HepG2 (cell line): ENCODE measurements around the gene DRAXIN. TPM values are rescaled to one million over a fixed set of nuclear protein-coding genes. Genes with fewer than 3 reads are reported as not detected.

Experiments
- ATAC-seq: fragments of 200-7000 bp; cut with Tn5 transposase; 3 replicates; pipeline ENCODE4 v1.9.1; 2020; ENCODE audit warnings: mild to moderate bottlenecking, moderate library complexity
- BruUV-seq: library from RNA; stranded (reverse); fragments of 400-500 nt; replicated peaks from 2 replicates; lab custom pipeline; 2021; lab: Mats Ljungman, UMichigan
- CTCF ChIA-PET: fragments of 300-600 bp; formaldehyde crosslinking; extraction: SDS; loops from one replicate; lab custom pipeline; 2021; ENCODE audit warnings: low total read pairs, inconsistent platforms, low intra/inter-chr PET ratio; lab: Yijun Ruan, JAX
- POLR2A ChIA-PET: fragments of 350-600 bp; sonication (Branson Sonifier 250); formaldehyde crosslinking; loops from one replicate; lab custom pipeline; 2020; ENCODE audit warnings: antibody characterized with exemption, inconsistent platforms; lab: Yijun Ruan, JAX
- DNase-seq: peaks from one replicate; pipeline ENCODE4 v3.0.0-alpha.2; 2015; ENCODE audit warnings: low spot score
- FAIRE-seq: peaks from 3 replicates; lab custom pipeline; 2011; peaks lifted over from hg19 to GRCh38; lab: Jason Lieb, UNC
- H2AFZ ChIP-seq: one replicate; pipeline ENCODE4 v1.6.1; 2011; ENCODE audit warnings: low read length, inconsistent platforms
- H3K27ac ChIP-seq: fragments of 300-600 bp; 3 replicates; pipeline ENCODE4 v1.8.0; 2011; ENCODE audit warnings: mixed run types, mild to moderate bottlenecking, mixed read lengths, low read length, inconsistent platforms; ENCODE audit not compliant: insufficient read depth; ENCODE audit errors: extremely low read length
- H3K27me3 ChIP-seq, 2 experiments: fragments of 200-600 bp in 1 of 2; 2 replicates in 1 of 2; 3 replicates in 1 of 2; pipeline versions ENCODE4 v1.6.0 to v1.8.0; 2011; ENCODE audit warnings: low read length in 2 of 2, mild to moderate bottlenecking in 2 of 2, moderate library complexity in 2 of 2, inconsistent platforms in 1 of 2; ENCODE audit not compliant: insufficient read depth in 2 of 2, control insufficient read depth in 1 of 2
- H3K36me3 ChIP-seq, 2 experiments: fragments of 200-600 bp in 1 of 2; replicated peaks in 1 of 2; 2 replicates in 1 of 2; 3 replicates in 1 of 2; pipeline versions ENCODE4 v1.5.1 to v1.8.0; 2011; ENCODE audit warnings: low read length in 2 of 2, inconsistent platforms in 1 of 2; ENCODE audit not compliant: insufficient read depth in 2 of 2, control insufficient read depth in 1 of 2
- H3K4me1 ChIP-seq: 2 replicates; pipeline ENCODE4 v1.5.1; 2012; ENCODE audit warnings: low read length, inconsistent platforms; ENCODE audit not compliant: insufficient read depth
- H3K4me2 ChIP-seq: 2 replicates; pipeline ENCODE4 v1.6.0; 2011; ENCODE audit warnings: low read depth, low read length, inconsistent platforms
- H3K4me3 ChIP-seq, 3 experiments: fragments of 200-600 bp in 1 of 3; sonication (generic), shearing (Covaris generic) in 1 of 3; replicated peaks in 1 of 3; 2 replicates each; pipeline ENCODE4 v1.5.1; 2011 to 2016; ENCODE audit warnings: low read length in 3 of 3, inconsistent platforms in 2 of 3, low read depth in 2 of 3, mild to moderate bottlenecking in 2 of 3, control low read depth in 1 of 3, mixed read lengths in 1 of 3; ENCODE audit not compliant: insufficient read depth in 1 of 3
- H3K79me2 ChIP-seq: one replicate; pipeline ENCODE4 v1.6.1; 2011; ENCODE audit warnings: low read length, inconsistent platforms; ENCODE audit not compliant: insufficient read depth
- H3K9ac ChIP-seq: 2 replicates; pipeline ENCODE4 v1.6.0; 2011; ENCODE audit warnings: mild to moderate bottlenecking, low read depth, low read length, inconsistent platforms; ENCODE audit not compliant: insufficient read depth
- H3K9me3 ChIP-seq: 2 replicates; pipeline ENCODE4 v1.5.1; 2012; ENCODE audit warnings: mild to moderate bottlenecking, low read length
- H4K20me1 ChIP-seq: 2 replicates; pipeline ENCODE4 v1.6.0; 2011; ENCODE audit warnings: inconsistent platforms, mild to moderate bottlenecking, low read length, moderate library complexity; ENCODE audit not compliant: insufficient read depth
- NR2F2 ChIP-seq: IDR thresholded peaks from 2 replicates; pipeline ENCODE4 v1.6.1; 2012; ENCODE audit warnings: low read depth, inconsistent platforms, borderline replicate concordance
- REL ChIP-seq: sonication (generic); formaldehyde crosslinking; conservative IDR thresholded peaks from 2 replicates; pipeline ENCODE4 v1.8.0; 2022; ENCODE audit warnings: mild to moderate bottlenecking, missing genetic modification reagents, moderate library complexity
- TRIM22 ChIP-seq: fragments of 450-650 bp; IDR thresholded peaks from 2 replicates; pipeline ENCODE4 v1.6.1; 2017
- YEATS2 ChIP-seq: sonication (generic); formaldehyde crosslinking; IDR thresholded peaks from 2 replicates; pipeline ENCODE4 v1.4.0; 2020; ENCODE audit warnings: missing genetic modification reagents, borderline replicate concordance
- ZKSCAN5 ChIP-seq: sonication (generic); formaldehyde crosslinking; IDR thresholded peaks from 2 replicates; pipeline ENCODE4 v1.5.1; 2020; ENCODE audit warnings: mild to moderate bottlenecking, missing genetic modification reagents
- ZNF136 ChIP-seq: sonication (generic); formaldehyde crosslinking; IDR thresholded peaks from 2 replicates; pipeline ENCODE4 v1.8.1; 2022; ENCODE audit warnings: low read depth, mild to moderate bottlenecking, moderate library complexity, missing genetic modification reagents
- ZNF800 ChIP-seq: sonication (generic); formaldehyde crosslinking; IDR thresholded peaks from 2 replicates; pipeline ENCODE4 v1.4.0; 2020; ENCODE audit warnings: missing genetic modification reagents
- WGBS: methylation state at CpG from one replicate; pipeline ENCODE4 v1.1.6; 2017; ENCODE audit warnings: low lambda C conversion rate; 5-methylcytosine and 5-hydroxymethylcytosine counted together
- in situ Hi-C: cut with HindIII; loops from 2 replicates; pipeline ENCODE4 v1.10.0; 2017; ENCODE audit warnings: low pct_unique_long_range_greater_than_20kb; ENCODE audit not compliant: extremely low pct_ligation_motif_present
- intact Hi-C: fragments of 100-400 bp; cut with micrococcal nuclease; formaldehyde crosslinking; loops from one replicate; pipeline ENCODE4 v1.10.0; 2022; ENCODE audit not compliant: unreplicated experiment
- polyA plus RNA-seq, 8 experiments: library from polyadenylated mRNA; depleted of rRNA in 3 of 8; stranded (reverse) in 7 of 8; unstranded in 1 of 8; fragments of >200 nt; fragmentation: Illumina TruSeq in 4 of 8; extraction: Trizol in 4 of 8; gene quantifications; 2 replicates each; pipeline versions ENCODE4 v1.2.1 to v1.2.3, GENCODE V29; 2011 to 2016; ENCODE audit warnings: low read depth in 4 of 8, missing spikeins in 1 of 8, mixed read lengths in 1 of 8; ENCODE audit not compliant: insufficient read depth in 1 of 8
- total RNA-seq, 5 experiments: library from RNA; depleted of rRNA; stranded (reverse); fragments of >200 nt; fragmentation: Illumina TruSeq; extraction: Trizol; gene quantifications; 2 replicates each; pipeline ENCODE4 v1.2.3, GENCODE V29; 2016; ENCODE audit warnings: low read depth in 1 of 5

The DRAXIN gene
- total and polyA plus RNA-seq, 2 of the 13 experiments (the other 11 are each of a cell fraction or from before 2014, with no cell fraction given), result 0.02 TPM; not detected in 1

- H3K4me1 ChIP-seq, result peaks cover 55% of the 10 kb centered on the region
- in situ Hi-C loops, result loop anchor here (10.0 to 25.0 kb wide), 2 partner anchors 403 to 610 kb away; partner anchors contain the start of gene MASP2
- intact Hi-C loops, result no loop called here
- peaks cover 11% of the 10 kb centered on the region for H3K79me2 ChIP-seq
- H3K27ac ChIP-seq, result no peak overlapping the region
- no peak overlapping the region for H3K4me2 ChIP-seq
- peaks cover 9% of the 10 kb centered on the region for H4K20me1 ChIP-seq
- DNase-seq (no peak), ATAC-seq (no peak), FAIRE-seq (no peak)
- H3K9ac ChIP-seq, result no peak overlapping the region
- no peak overlapping the region for H2AFZ ChIP-seq
- no peaks in the 10 kb centered on the region for H3K9me3 ChIP-seq
- peaks cover 0 to 2% of the 10 kb centered on the region in 2 experiments; a peak in 1 of 5 replicates for H3K36me3 ChIP-seq
- TF ChIP-seq ZNF800 (CRISPR knock-in tag) (no peak), NR2F2 (no peak), TRIM22 (no peak), ZKSCAN5 (CRISPR knock-in tag) (no peak), YEATS2 (CRISPR knock-in tag) (no peak), REL (no peak), ZNF136 (CRISPR knock-in tag) (no peak)
- 94% methylated on average over 7 of the region's 7 CpGs for WGBS
- ChIA-PET POLR2A (interaction anchor here (1.3 kb wide), 1 partner anchor 17 kb away, joined by 3 read pairs; the partner anchor contains the start of gene FBXO6), CTCF (no interaction called here)
- no peaks in the 10 kb centered on the region for H3K27me3 ChIP-seq
- H3K4me3 ChIP-seq, result no peak overlapping the region
- BruUV-seq, result no TSS peak
Observed at GRCh38 chr1:11647333-11647732, 44.2 kb upstream of the DRAXIN start.
